Gastrocnemius medialis (tissue), 4 donors: ENCODE data around the gene ZNF536. TPM values are rescaled to one million over a fixed set of nuclear protein-coding genes. Genes with fewer than 3 reads are reported as not detected.

Experiments used
- ATAC-seq, 2 donors: fragments of 150-250 bp; one replicate each; pipeline ENCODE4 v1.9.1; 2016
- DNase-seq, 2 donors: peaks; one replicate each; pipeline ENCODE4 v3.0.0-alpha.2; 2019
- H3K27ac ChIP-seq, 4 donors: fragments of 200-600 bp; sonication (generic); 1 replicate in 1 of 4; 2 replicates in 3 of 4; pipeline ENCODE4 v1.5.1; 2016 to 2018; ENCODE audit warnings: mild to moderate bottlenecking in 2 of 4, moderate library complexity in 1 of 4
- H3K27me3 ChIP-seq, 3 donors: fragments of 200-600 bp; sonication (generic) in 2 of 3; 1 replicate in 1 of 3; 2 replicates in 2 of 3; pipeline versions ENCODE4 v1.5.1 to v1.6.0; 2016 to 2019; ENCODE audit warnings: mild to moderate bottlenecking in 1 of 3, moderate library complexity in 1 of 3
- H3K36me3 ChIP-seq, 2 donors: fragments of 200-600 bp; sonication (generic) in 1 of 2; one replicate each; pipeline ENCODE4 v1.5.1; 2017 to 2018
- H3K4me1 ChIP-seq, 2 donors: fragments of 200-600 bp; sonication (generic) in 1 of 2; one replicate each; pipeline ENCODE4 v1.5.1; 2016 to 2017; ENCODE audit warnings: mild to moderate bottlenecking in 2 of 2
- H3K4me3 ChIP-seq, 4 donors: fragments of 200-600 bp; sonication (generic) in 3 of 4; 1 replicate in 1 of 4; 2 replicates in 3 of 4; pipeline ENCODE4 v1.5.1; 2016 to 2019; ENCODE audit warnings: mild to moderate bottlenecking in 2 of 4
- H3K9me3 ChIP-seq, 3 donors: fragments of 200-600 bp; sonication (generic) in 2 of 3; 1 replicate in 1 of 3; 2 replicates in 2 of 3; pipeline ENCODE4 v1.5.1; 2016 to 2019
- CTCF ChIP-seq, 5 experiments: fragments of 450-650 bp in 3 of 5; fragments of 200-600 bp in 2 of 5; sonication (generic) in 2 of 5; IDR thresholded peaks in 4 of 5; conservative IDR thresholded peaks in 1 of 5; 1 replicate in 4 of 5; 2 replicates in 1 of 5; pipeline ENCODE4 v1.5.1; 2016 to 2019; ENCODE audit warnings: antibody characterized with exemption in 5 of 5, mild to moderate bottlenecking in 3 of 5, moderate library complexity in 3 of 5
- POLR2A ChIP-seq, 2 donors: fragments of 450-650 bp; IDR thresholded peaks; one replicate each; pipeline ENCODE4 v1.6.1; 2017; ENCODE audit warnings: antibody characterized with exemption in 2 of 2, mild to moderate bottlenecking in 2 of 2, moderate library complexity in 2 of 2
- in situ Hi-C, 4 donors: fragments of 200-750 bp; cut with MboI; loops; one replicate each; pipeline versions ENCODE4 v1.15.0 to v1.8.0; 2017; ENCODE audit warnings: low sequenced_read_pairs in 4 of 4
- intact Hi-C: fragments of 100-400 bp; cut with DNase I; formaldehyde crosslinking; loops from one replicate; pipeline ENCODE4 v1.15.1; 2023; ENCODE audit warnings: low total_unique reads
- total RNA-seq, 4 donors: library from RNA; depleted of rRNA; stranded (reverse); fragments of >200 nt; gene quantifications; one replicate each; pipeline versions ENCODE4 v1.1.0 to v1.2.3, GENCODE V29; 2016

Gene ZNF536
- total RNA-seq, 4 donors from 2014 or later: 0.12 to 0.44 (median 0.20) TPM; not detected in 1

- Histone ChIP-seq H3K36me3 (no peaks in the 10 kb centered on the region), H3K4me1 (no peaks in the 10 kb centered on the region), H3K27ac (no peak overlapping the region), H3K4me3 (no peak overlapping the region), H3K27me3 (no peaks in the 10 kb centered on the region), H3K9me3 (no peaks in the 10 kb centered on the region)
- DNase-seq: no peak
- TF ChIP-seq POLR2A (IDR thresholded peaks at IDR 0.05): no peak
- no peak for TF ChIP-seq CTCF (IDR thresholded peaks at IDR 0.05 in 4 of 5, conservative IDR thresholded peaks at IDR 0.05 in 1 of 5)
- ATAC-seq: no peak
- in situ Hi-C loops: no loop called here
- intact Hi-C loops: no loop called here
These were observed 48.7 kb downstream of the ZNF536 start for GRCh38 chr19:30420881-30421280.

GRCh38 chr19:30421571-30421970 is 49.4 kb downstream of the ZNF536 start:
- in situ Hi-C loops: no loop called here
- Histone ChIP-seq H3K4me3 (no peak overlapping the region), H3K27ac (no peak overlapping the region), H3K4me1 (no peaks in the 10 kb centered on the region), H3K9me3 (no peaks in the 10 kb centered on the region), H3K27me3 (no peaks in the 10 kb centered on the region), H3K36me3 (no peaks in the 10 kb centered on the region)
- DNase-seq: no peak
- intact Hi-C loops: no loop called here
- no peak for TF ChIP-seq CTCF (IDR thresholded peaks at IDR 0.05 in 4 of 5, conservative IDR thresholded peaks at IDR 0.05 in 1 of 5)
- TF ChIP-seq POLR2A (IDR thresholded peaks at IDR 0.05): no peak
- no peak for ATAC-seq

GRCh38 chr19:30423481-30423880 is 51.3 kb downstream of the ZNF536 start:
- Histone ChIP-seq H3K4me1 (no peaks in the 10 kb centered on the region), H3K9me3 (no peaks in the 10 kb centered on the region), H3K4me3 (no peak overlapping the region), H3K27me3 (no peaks in the 10 kb centered on the region), H3K36me3 (no peaks in the 10 kb centered on the region), H3K27ac (no peak overlapping the region)
- ATAC-seq (no peak), DNase-seq (no peak)
- TF ChIP-seq POLR2A (IDR thresholded peaks at IDR 0.05): no peak
- no peak for TF ChIP-seq CTCF (IDR thresholded peaks at IDR 0.05 in 4 of 5, conservative IDR thresholded peaks at IDR 0.05 in 1 of 5)
- in situ Hi-C loops: no loop called here
- intact Hi-C loops: no loop called here

- H3K27me3 ChIP-seq: no peaks in the 10 kb centered on the region
- no peak for DNase-seq
- H3K9me3 ChIP-seq: no peaks in the 10 kb centered on the region
- intact Hi-C loops (no loop called here), in situ Hi-C loops (no loop called here)
- no peak overlapping the region for H3K4me3 ChIP-seq
- no peak for ATAC-seq
- H3K27ac ChIP-seq: no peak overlapping the region
- H3K4me1 ChIP-seq: no peaks in the 10 kb centered on the region
- TF ChIP-seq CTCF (IDR thresholded peaks at IDR 0.05 in 4 of 5, conservative IDR thresholded peaks at IDR 0.05 in 1 of 5) (no peak), POLR2A (IDR thresholded peaks at IDR 0.05) (no peak)
- no peaks in the 10 kb centered on the region for H3K36me3 ChIP-seq
These were observed 54.0 kb downstream of the ZNF536 start for GRCh38 chr19:30425885-30426838.
